ENCODE measurements around the gene ZNF516. TPM values are rescaled to one million over a fixed set of nuclear protein-coding genes. Genes with fewer than 3 reads are reported as not detected.

ZNF516 gene
- total and polyA plus RNA-seq, 2 of the 4 experiments (the other 2 are of a cell fraction): 7.9 to 16.9 TPM

DNA sequence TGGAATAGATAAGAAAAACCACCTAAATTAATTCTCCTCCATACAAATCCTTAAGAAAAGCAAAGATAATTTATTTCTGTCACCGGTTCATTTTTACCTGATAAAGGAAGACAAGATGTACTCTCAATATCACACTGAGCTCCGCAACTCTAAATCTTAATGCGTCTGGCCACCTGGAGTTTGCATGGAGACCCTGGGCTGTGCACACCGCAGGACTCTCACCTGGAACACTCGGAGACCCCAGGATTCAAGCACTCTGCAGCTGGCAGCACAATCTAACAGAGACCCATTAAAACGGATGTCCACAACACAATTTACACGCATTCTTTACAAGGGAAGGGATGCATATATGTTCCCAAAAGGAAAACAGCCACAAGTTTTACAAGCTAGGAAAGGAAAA, 72.2 kb downstream of the ZNF516 start:
- no TSS peak for BruUV-seq (replicated peaks)

More for the DNA sequence above, 72.2 kb downstream of the ZNF516 start:
- no peak overlapping the region for H3K4me2 ChIP-seq (ENCODE audit: low read depth, low read length)
- TF ChIP-seq POLR2A (IDR thresholded peaks at IDR 0.05; ENCODE audit: low read depth, low read length): no peak
- TF ChIP-seq FOS (IDR thresholded peaks at IDR 0.05; ENCODE audit: low read depth, low read length): no peak
- TF ChIP-seq MXI1 (IDR thresholded peaks at IDR 0.05; ENCODE audit: borderline replicate concordance, low read depth, low read length): no peak
- TF ChIP-seq MAFK (IDR thresholded peaks at IDR 0.05; ENCODE audit: low read depth, low read length): no peak
- TF ChIP-seq MAZ (IDR thresholded peaks at IDR 0.05; ENCODE audit: borderline replicate concordance, low read depth, low read length): no peak
- TF ChIP-seq RFX5 (IDR thresholded peaks at IDR 0.05; ENCODE audit: low read depth, low read length): no peak
- TF ChIP-seq CEBPB (IDR thresholded peaks at IDR 0.05; ENCODE audit: low read depth, low read length): no peak
- no peak for TF ChIP-seq SMC3 (IDR thresholded peaks at IDR 0.05; ENCODE audit: low read depth, low read length)
- TF ChIP-seq, protein P1, sequence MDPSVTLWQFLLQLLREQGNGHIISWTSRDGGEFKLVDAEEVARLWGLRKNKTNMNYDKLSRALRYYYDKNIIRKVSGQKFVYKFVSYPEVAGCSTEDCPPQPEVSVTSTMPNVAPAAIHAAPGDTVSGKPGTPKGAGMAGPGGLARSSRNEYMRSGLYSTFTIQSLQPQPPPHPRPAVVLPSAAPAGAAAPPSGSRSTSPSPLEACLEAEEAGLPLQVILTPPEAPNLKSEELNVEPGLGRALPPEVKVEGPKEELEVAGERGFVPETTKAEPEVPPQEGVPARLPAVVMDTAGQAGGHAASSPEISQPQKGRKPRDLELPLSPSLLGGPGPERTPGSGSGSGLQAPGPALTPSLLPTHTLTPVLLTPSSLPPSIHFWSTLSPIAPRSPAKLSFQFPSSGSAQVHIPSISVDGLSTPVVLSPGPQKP (IDR thresholded peaks at IDR 0.05; ENCODE audit: borderline replicate concordance, low read depth, low read length): no peak
- TF ChIP-seq, protein P2, sequence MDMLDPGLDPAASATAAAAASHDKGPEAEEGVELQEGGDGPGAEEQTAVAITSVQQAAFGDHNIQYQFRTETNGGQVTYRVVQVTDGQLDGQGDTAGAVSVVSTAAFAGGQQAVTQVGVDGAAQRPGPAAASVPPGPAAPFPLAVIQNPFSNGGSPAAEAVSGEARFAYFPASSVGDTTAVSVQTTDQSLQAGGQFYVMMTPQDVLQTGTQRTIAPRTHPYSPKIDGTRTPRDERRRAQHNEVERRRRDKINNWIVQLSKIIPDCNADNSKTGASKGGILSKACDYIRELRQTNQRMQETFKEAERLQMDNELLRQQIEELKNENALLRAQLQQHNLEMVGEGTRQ (IDR thresholded peaks at IDR 0.05; ENCODE audit: low read depth, low read length): no peak
- no peak for TF ChIP-seq RAD21 (IDR thresholded peaks at IDR 0.05; ENCODE audit: low read length)
- TF ChIP-seq BHLHE40 (IDR thresholded peaks at IDR 0.05; ENCODE audit: low read depth, low read length): no peak
- no peak for TF ChIP-seq RCOR1 (IDR thresholded peaks at IDR 0.05; ENCODE audit: insufficient replicate concordance, low read length)
- TF ChIP-seq, protein P3, sequence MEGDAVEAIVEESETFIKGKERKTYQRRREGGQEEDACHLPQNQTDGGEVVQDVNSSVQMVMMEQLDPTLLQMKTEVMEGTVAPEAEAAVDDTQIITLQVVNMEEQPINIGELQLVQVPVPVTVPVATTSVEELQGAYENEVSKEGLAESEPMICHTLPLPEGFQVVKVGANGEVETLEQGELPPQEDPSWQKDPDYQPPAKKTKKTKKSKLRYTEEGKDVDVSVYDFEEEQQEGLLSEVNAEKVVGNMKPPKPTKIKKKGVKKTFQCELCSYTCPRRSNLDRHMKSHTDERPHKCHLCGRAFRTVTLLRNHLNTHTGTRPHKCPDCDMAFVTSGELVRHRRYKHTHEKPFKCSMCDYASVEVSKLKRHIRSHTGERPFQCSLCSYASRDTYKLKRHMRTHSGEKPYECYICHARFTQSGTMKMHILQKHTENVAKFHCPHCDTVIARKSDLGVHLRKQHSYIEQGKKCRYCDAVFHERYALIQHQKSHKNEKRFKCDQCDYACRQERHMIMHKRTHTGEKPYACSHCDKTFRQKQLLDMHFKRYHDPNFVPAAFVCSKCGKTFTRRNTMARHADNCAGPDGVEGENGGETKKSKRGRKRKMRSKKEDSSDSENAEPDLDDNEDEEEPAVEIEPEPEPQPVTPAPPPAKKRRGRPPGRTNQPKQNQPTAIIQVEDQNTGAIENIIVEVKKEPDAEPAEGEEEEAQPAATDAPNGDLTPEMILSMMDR (conservative IDR thresholded peaks at IDR 0.05; ENCODE audit: low read depth, low read length): no peak
- no peak for TF ChIP-seq CHD1 (IDR thresholded peaks at IDR 0.05; ENCODE audit: low read depth, low read length)
- no peak for TF ChIP-seq NFE2L2 (IDR thresholded peaks at IDR 0.05; ENCODE audit: low read depth, low read length)
- intact Hi-C loops (cut with micrococcal nuclease): no loop called here
- WGBS, 2 experiments (ENCODE audit: extremely low coverage in 2 of 2, insufficient read length in 1 of 2): 79% methylated on average over 2 of the region's 7 CpGs; no CpG with 5 or more reads in 1 of the 2 experiments
- H4K91ac ChIP-seq (ENCODE audit: insufficient read depth, low read depth, low read length): no peak overlapping the region
- no peaks in the 10 kb centered on the region for H3K9me3 ChIP-seq (ENCODE audit: control insufficient read depth, insufficient read depth, low read length)
- H3K56ac ChIP-seq (ENCODE audit: extremely low read depth, insufficient read depth, low read length): no peak overlapping the region
- no peak overlapping the region for H2BK15ac ChIP-seq (ENCODE audit: low read depth, low read length)
- H2AK5ac ChIP-seq (ENCODE audit: low read depth, low read length): no peak overlapping the region
- H3K36me3 ChIP-seq (ENCODE audit: control insufficient read depth, insufficient read depth, low read length): peaks cover 3% of the 10 kb centered on the region
- H3K4me3 ChIP-seq (ENCODE audit: insufficient read depth, low read depth, low read length): no peak overlapping the region
- peaks cover 82% of the 10 kb centered on the region for H4K20me1 ChIP-seq (ENCODE audit: insufficient read depth, low read length)
- in situ Hi-C loops (cut with MboI; ENCODE audit: low sequenced_read_pairs): no loop called here
- dilution Hi-C loops (cut with HindIII; ENCODE audit: low sequenced_read_pairs, unreplicated experiment): no loop called here
- no peaks in the 10 kb centered on the region for H3K27me3 ChIP-seq (ENCODE audit: control insufficient read depth, insufficient read depth, low read length)
- ChIA-PET CTCF (no interaction called here), POLR2A (ENCODE audit: unreplicated experiment) (no interaction called here)
- peaks cover 33 to 76% of the 10 kb centered on the region in 2 experiments for H3K79me1 ChIP-seq (ENCODE audit: low read depth in 1 of 2, low read length in 2 of 2)
- H3K18ac ChIP-seq (ENCODE audit: low read depth, low read length): no peak overlapping the region
- H4K8ac ChIP-seq (ENCODE audit: low read depth in 2 of 2, low read length in 2 of 2): no peak overlapping the region
- H4K5ac ChIP-seq (ENCODE audit: low read depth, low read length): no peak overlapping the region
- peaks cover 17% of the 10 kb centered on the region for H3K4me1 ChIP-seq (ENCODE audit: control insufficient read depth, insufficient read depth, low read length)
- H3K27ac ChIP-seq (ENCODE audit: insufficient read depth, low read length): no peak overlapping the region
- no peak overlapping the region for H2BK20ac ChIP-seq (ENCODE audit: low read depth, low read length)
- H3K4ac ChIP-seq (ENCODE audit: low read depth, low read length): no peak overlapping the region
- DNase-seq (no peak), ATAC-seq (ENCODE audit: low read depth) (no peak)
- H3K14ac ChIP-seq (replicated peaks; ENCODE audit: low read depth, low read length): no peak overlapping the region
- H3K9ac ChIP-seq (ENCODE audit: low read depth, low read length): no peak overlapping the region
- no peak overlapping the region for H2BK5ac ChIP-seq (ENCODE audit: low read depth, low read length, poor library complexity, severe bottlenecking)
- peaks cover 22% of the 10 kb centered on the region for H3K9me1 ChIP-seq (ENCODE audit: insufficient read depth, low read length)
- H2BK120ac ChIP-seq (ENCODE audit: low read depth, low read length): no peak overlapping the region
- H3K23ac ChIP-seq (ENCODE audit: low read depth, low read length): no peak overlapping the region
- no peak overlapping the region for H2AK9ac ChIP-seq (replicated peaks; ENCODE audit: low read depth, low read length, poor library complexity)
- no peak overlapping the region for H2AFZ ChIP-seq (replicated peaks; ENCODE audit: low read length, poor library complexity)
